ENCODE data around the gene TRMT10B.
"Not testable (repeated sequence)": the region's sequence is repeated elsewhere in the genome, so short reads cannot be mapped to it uniquely, and the experiment has no call there.

DNA sequence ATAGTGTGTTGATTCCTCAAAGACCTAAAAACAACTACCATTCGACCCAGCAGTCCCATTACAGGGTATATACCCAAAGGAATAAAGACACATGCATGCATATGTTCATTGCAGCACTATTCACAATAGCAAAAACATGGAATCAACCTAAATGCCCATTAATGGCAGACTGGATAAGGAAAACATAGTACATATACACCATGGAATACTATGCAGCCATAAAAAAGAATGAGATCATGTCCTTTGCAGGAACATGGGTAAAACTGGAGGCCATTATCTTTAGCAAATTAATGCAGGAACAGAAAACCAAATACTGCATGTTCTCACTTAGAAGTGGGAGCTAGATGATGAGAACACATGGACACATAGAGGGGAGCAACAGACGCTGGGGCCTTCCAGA lies 71.6 kb downstream of the TRMT10B start:
- TF ChIP-seq, protein P1, sequence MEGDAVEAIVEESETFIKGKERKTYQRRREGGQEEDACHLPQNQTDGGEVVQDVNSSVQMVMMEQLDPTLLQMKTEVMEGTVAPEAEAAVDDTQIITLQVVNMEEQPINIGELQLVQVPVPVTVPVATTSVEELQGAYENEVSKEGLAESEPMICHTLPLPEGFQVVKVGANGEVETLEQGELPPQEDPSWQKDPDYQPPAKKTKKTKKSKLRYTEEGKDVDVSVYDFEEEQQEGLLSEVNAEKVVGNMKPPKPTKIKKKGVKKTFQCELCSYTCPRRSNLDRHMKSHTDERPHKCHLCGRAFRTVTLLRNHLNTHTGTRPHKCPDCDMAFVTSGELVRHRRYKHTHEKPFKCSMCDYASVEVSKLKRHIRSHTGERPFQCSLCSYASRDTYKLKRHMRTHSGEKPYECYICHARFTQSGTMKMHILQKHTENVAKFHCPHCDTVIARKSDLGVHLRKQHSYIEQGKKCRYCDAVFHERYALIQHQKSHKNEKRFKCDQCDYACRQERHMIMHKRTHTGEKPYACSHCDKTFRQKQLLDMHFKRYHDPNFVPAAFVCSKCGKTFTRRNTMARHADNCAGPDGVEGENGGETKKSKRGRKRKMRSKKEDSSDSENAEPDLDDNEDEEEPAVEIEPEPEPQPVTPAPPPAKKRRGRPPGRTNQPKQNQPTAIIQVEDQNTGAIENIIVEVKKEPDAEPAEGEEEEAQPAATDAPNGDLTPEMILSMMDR (IDR thresholded peaks at IDR 0.05): not testable (repeated sequence)
- not testable (repeated sequence) for TF ChIP-seq EP300 (IDR thresholded peaks at IDR 0.05)
